Lower lobe of right lung (tissue), 2 donors: ENCODE measurements around the gene MAD1L1. TPM values are rescaled to one million over a fixed set of nuclear protein-coding genes. Genes with fewer than 3 reads are reported as not detected.

Experiments
- ATAC-seq, 2 donors: fragments of 200-7000 bp; cut with Tn5 transposase; one replicate each; pipeline ENCODE4 v1.9.1; 2020 to 2022; ENCODE audit warnings: mild to moderate bottlenecking in 2 of 2, moderate library complexity in 2 of 2
- DNase-seq: peaks from one replicate; pipeline ENCODE4 v3.0.0-alpha.2; 2020
- H3K27ac ChIP-seq: fragments of 200-600 bp; one replicate; pipeline ENCODE4 v1.8.0; 2022
- H3K27me3 ChIP-seq: fragments of 200-600 bp; one replicate; pipeline ENCODE4 v1.8.0; 2022; ENCODE audit warnings: low read depth
- H3K36me3 ChIP-seq: fragments of 200-600 bp; one replicate; pipeline ENCODE4 v1.8.0; 2022; ENCODE audit warnings: mild to moderate bottlenecking
- H3K4me1 ChIP-seq: fragments of 200-600 bp; one replicate; pipeline ENCODE4 v1.8.0; 2022
- H3K4me3 ChIP-seq: fragments of 200-600 bp; one replicate; pipeline ENCODE4 v1.8.0; 2022; ENCODE audit warnings: mild to moderate bottlenecking
- H3K9me3 ChIP-seq: fragments of 200-600 bp; one replicate; pipeline ENCODE4 v1.8.0; 2022
- CTCF ChIP-seq: fragments of 200-600 bp; IDR thresholded peaks from one replicate; pipeline ENCODE4 v1.8.0; 2022; ENCODE audit warnings: antibody characterized with exemption, mild to moderate bottlenecking
- intact Hi-C: fragments of 100-400 bp; cut with DNase I; formaldehyde crosslinking; loops from one replicate; pipeline ENCODE4 v1.11.0; 2022
- total RNA-seq: library from RNA; stranded (reverse); fragmentation: NEBNext Ultra II Directional; extraction: Animal tissue kit (Norgen Biotek cat#: 25700); gene quantifications from one replicate; pipeline ENCODE4 v1.2.1, GENCODE V29; 2021
- donor health status: DM: no; HTN: yes; CAD: no; lungs with severe emphysema.

Gene MAD1L1
- total RNA-seq, 1 donor from 2014 or later: 44.5 TPM

DNA sequence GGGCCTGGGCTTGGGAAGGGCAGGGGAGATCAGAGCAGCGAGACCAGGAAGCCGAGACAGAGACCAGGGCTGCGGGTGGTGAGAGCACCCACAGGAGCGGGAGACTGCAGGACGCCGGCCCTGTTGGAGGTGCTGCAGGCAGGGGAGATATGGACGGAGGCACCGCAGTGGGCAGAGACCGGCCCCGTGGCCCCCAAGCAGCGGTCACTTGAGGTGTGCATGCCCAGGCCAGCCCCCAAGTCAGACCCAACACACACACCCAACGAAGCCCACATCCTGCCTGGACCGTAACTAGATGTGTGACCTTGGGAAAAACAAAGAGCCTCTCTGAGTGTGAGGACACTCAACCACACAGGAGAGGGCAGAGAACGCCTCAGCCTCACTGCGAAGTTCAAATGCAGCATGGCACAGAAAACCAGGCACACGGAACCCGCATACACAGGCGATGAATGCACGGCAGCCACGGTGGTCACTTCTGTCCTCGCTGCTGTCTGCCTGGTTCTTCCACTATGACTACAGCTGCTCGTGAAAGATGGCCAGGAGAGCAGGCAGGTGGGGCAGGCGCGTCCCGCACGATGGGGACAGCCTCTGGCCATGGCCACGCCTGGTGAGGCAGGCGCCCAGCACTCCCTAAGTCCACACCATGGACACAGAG lies 214.7 kb downstream of the MAD1L1 start:
- no peak for ATAC-seq
- TF ChIP-seq CTCF: no peak
- peak; percentile 44 for DNase-seq
- Histone ChIP-seq H3K27me3 (no peaks in the 10 kb centered on the region), H3K27ac (peak overlapping the region; percentile 24), H3K9me3 (no peaks in the 10 kb centered on the region), H3K36me3 (peaks cover 8% of the 10 kb centered on the region), H3K4me1 (peaks cover 20% of the 10 kb centered on the region), H3K4me3 (no peak overlapping the region)
- intact Hi-C loops: no loop called here

- H3K4me1 ChIP-seq: peaks cover 20% of the 10 kb centered on the region
- peaks cover 8% of the 10 kb centered on the region for H3K36me3 ChIP-seq
- no peak for ATAC-seq
- no peaks in the 10 kb centered on the region for H3K9me3 ChIP-seq
- DNase-seq: peak; percentile 35
- no peaks in the 10 kb centered on the region for H3K27me3 ChIP-seq
- no peak overlapping the region for H3K27ac ChIP-seq
- no peak overlapping the region for H3K4me3 ChIP-seq
- no peak for TF ChIP-seq CTCF
- intact Hi-C loops: no loop called here
These were observed 215.3 kb downstream of the MAD1L1 start for GRCh38 chr7:2017481-2017891.

GRCh38 chr7:2016761-2017480 lies 215.8 kb downstream of the MAD1L1 start:
- ATAC-seq: no peak
- Histone ChIP-seq H3K4me1 (peaks cover 20% of the 10 kb centered on the region), H3K9me3 (no peaks in the 10 kb centered on the region), H3K27me3 (no peaks in the 10 kb centered on the region), H3K4me3 (no peak overlapping the region), H3K27ac (no peak overlapping the region), H3K36me3 (peaks cover 8% of the 10 kb centered on the region)
- no peak for TF ChIP-seq CTCF
- peak; percentile 41 for DNase-seq
- intact Hi-C loops: no loop called here

DNA sequence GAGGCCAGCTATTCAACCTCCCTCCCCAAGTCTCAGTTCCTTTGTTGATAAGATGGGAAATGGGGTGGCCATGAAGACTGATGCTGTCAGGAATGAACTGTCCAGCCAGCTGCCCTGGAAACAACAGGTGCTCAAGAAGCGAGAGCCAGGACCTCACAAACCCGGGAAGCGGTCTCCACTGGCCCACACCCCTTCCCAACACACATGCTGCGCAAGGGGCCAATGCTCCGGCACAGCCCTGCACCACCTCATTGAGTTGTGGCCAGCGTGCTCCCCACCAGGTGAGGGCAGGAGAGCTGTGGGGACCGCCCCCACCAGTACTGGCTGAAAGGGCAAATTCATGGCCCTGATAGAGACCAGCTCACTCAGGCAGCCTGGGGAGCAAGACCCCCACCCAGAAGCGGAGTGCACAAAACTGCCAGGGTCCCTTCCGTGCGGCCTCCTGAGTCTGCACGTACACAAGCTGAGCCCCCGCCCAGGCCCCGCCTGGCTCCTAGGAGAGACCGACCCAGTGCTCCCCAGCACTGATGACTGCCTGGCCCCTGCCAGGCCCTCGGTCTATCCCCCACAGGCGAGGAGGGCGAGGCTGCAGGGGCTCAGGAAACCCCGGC lies 216.6 kb downstream of the MAD1L1 start:
- TF ChIP-seq CTCF: no peak
- peaks cover 8% of the 10 kb centered on the region for H3K36me3 ChIP-seq
- DNase-seq (peak; percentile 32), ATAC-seq (no peak)
- no peaks in the 10 kb centered on the region for H3K27me3 ChIP-seq
- no peaks in the 10 kb centered on the region for H3K9me3 ChIP-seq
- H3K4me3 ChIP-seq: no peak overlapping the region
- peaks cover 20% of the 10 kb centered on the region for H3K4me1 ChIP-seq
- intact Hi-C loops: no loop called here
- H3K27ac ChIP-seq: no peak overlapping the region

DNA sequence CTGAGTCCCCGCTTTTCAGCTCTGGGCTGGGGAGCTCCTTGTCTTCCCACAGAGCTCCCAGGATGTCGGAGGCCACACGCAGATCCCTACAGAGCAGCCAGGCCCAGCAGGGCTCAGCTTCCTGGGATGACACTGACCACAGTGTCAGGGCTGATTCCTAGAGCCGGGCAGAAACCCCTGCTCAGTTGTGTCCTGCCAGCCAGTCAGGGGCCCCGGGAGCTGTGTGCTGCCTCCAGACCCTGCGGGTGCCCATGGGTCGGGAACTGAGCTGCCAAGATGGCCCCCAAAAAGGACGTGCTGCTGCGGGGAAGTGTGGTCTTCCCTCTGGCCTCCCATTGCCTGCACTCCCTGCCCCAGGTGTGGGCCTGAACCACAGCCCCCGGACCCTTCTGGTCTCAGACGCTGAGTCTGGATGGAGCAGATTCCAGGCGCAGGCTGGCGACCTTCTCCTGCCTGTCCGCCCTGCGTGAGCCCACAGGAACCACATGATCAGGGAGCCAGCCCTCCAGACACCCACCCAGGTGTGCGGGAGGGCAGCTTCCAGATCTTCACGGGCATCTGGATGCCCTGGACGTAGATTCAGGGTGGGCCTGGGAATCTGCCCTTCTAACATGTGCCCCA lies 217.4 kb downstream of the MAD1L1 start:
- Histone ChIP-seq H3K9me3 (no peaks in the 10 kb centered on the region), H3K4me1 (peaks cover 20% of the 10 kb centered on the region), H3K27me3 (no peaks in the 10 kb centered on the region), H3K4me3 (no peak overlapping the region), H3K27ac (no peak overlapping the region), H3K36me3 (peaks cover 8% of the 10 kb centered on the region)
- no peak for TF ChIP-seq CTCF
- DNase-seq (peak; percentile 29), ATAC-seq (no peak)
- intact Hi-C loops: no loop called here
